Measurements from ENCODE around the gene DLAT.

The DLAT gene

DNA sequence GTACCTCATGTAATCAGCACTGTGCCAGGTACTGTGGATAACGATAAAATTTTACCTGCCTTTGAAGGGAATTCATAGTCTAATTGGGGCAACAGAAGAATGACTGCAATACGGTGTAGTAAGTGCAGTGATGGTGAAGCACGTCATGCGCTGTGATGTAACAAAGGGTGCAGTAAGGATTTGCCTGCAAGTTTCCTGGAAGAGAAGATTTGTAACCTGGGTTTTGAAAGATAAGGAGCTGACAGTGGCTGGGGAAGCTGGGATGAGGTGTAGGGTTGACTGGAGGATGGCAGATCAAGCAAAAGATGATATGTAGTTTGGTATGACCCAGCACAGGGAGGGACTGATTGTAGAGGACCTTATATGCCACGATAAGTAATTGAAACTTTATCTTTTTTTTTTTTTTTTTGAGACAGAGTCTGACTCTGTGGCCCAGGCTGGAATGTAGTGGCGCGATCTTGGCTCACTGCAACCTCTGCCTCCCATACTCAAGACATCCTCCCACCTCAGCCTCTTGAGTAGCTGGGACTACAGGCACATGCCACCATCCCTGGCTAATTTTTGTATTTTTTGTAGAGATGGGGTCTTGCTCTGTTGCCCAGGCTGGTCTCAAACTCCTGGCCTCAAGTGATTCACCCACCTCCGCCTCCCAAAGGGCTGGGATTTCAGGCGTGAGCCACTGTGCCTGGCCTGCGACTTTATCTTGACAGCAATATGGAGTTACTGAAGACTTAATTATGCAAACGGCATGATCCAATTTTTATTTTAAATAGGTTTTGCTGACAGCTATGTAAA is 72.7 kb downstream of the DLAT start:
- no peaks in the 10 kb centered on the region for H3K27me3 ChIP-seq (ENCODE audit: insufficient read depth, poor library complexity, severe bottlenecking)
- no peak overlapping the region for H3K27ac ChIP-seq (replicated peaks)
- TF ChIP-seq GABPA (IDR thresholded peaks at IDR 0.05; ENCODE audit: low read depth) (no peak), SPI1 (IDR thresholded peaks at IDR 0.05; ENCODE audit: borderline replicate concordance, low read depth) (no peak), POLR2AphosphoS5 (IDR thresholded peaks at IDR 0.05; ENCODE audit: low read depth) (no peak)
- TF ChIP-seq, protein P1, sequence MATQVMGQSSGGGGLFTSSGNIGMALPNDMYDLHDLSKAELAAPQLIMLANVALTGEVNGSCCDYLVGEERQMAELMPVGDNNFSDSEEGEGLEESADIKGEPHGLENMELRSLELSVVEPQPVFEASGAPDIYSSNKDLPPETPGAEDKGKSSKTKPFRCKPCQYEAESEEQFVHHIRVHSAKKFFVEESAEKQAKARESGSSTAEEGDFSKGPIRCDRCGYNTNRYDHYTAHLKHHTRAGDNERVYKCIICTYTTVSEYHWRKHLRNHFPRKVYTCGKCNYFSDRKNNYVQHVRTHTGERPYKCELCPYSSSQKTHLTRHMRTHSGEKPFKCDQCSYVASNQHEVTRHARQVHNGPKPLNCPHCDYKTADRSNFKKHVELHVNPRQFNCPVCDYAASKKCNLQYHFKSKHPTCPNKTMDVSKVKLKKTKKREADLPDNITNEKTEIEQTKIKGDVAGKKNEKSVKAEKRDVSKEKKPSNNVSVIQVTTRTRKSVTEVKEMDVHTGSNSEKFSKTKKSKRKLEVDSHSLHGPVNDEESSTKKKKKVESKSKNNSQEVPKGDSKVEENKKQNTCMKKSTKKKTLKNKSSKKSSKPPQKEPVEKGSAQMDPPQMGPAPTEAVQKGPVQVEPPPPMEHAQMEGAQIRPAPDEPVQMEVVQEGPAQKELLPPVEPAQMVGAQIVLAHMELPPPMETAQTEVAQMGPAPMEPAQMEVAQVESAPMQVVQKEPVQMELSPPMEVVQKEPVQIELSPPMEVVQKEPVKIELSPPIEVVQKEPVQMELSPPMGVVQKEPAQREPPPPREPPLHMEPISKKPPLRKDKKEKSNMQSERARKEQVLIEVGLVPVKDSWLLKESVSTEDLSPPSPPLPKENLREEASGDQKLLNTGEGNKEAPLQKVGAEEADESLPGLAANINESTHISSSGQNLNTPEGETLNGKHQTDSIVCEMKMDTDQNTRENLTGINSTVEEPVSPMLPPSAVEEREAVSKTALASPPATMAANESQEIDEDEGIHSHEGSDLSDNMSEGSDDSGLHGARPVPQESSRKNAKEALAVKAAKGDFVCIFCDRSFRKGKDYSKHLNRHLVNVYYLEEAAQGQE (IDR thresholded peaks at IDR 0.05; ENCODE audit: insufficient replicate concordance, low read depth) = no peak
- TF ChIP-seq, protein P2, sequence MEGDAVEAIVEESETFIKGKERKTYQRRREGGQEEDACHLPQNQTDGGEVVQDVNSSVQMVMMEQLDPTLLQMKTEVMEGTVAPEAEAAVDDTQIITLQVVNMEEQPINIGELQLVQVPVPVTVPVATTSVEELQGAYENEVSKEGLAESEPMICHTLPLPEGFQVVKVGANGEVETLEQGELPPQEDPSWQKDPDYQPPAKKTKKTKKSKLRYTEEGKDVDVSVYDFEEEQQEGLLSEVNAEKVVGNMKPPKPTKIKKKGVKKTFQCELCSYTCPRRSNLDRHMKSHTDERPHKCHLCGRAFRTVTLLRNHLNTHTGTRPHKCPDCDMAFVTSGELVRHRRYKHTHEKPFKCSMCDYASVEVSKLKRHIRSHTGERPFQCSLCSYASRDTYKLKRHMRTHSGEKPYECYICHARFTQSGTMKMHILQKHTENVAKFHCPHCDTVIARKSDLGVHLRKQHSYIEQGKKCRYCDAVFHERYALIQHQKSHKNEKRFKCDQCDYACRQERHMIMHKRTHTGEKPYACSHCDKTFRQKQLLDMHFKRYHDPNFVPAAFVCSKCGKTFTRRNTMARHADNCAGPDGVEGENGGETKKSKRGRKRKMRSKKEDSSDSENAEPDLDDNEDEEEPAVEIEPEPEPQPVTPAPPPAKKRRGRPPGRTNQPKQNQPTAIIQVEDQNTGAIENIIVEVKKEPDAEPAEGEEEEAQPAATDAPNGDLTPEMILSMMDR (IDR thresholded peaks at IDR 0.05; ENCODE audit: insufficient read depth, low read length) = no peak
- DNase-seq (ENCODE audit: low read depth in 1 of 2, low spot score in 1 of 2) = no peak
- H3K4me3 ChIP-seq (replicated peaks; ENCODE audit: insufficient read depth, low read length) = no peak overlapping the region

DNA sequence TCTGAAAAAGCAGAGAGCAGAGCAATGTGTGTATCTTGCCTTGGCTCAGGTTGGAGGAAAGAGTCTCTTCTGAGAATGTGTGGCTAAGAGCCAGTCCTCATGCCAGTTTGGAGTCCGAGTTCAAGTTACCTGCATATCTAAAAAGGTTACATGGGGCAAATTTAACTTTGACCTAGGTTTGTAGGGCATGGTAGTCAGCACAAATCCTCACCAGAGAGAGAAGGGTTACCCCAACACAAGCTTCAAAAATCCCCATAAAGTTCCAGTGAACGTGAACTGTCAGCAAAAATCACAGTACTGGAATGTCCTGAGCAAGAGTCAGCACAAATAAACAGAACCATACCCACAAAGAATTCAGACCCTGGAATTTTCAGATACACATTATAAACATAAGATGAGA is 75.3 kb downstream of the DLAT start:
- DNase-seq (ENCODE audit: low read depth in 1 of 2, low spot score in 1 of 2) = no peak
- no peak for TF ChIP-seq GABPA (IDR thresholded peaks at IDR 0.05; ENCODE audit: low read depth)
- Histone ChIP-seq H3K27me3 (ENCODE audit: insufficient read depth, poor library complexity, severe bottlenecking) (no peaks in the 10 kb centered on the region), H3K27ac (replicated peaks) (no peak overlapping the region), H3K4me3 (replicated peaks; ENCODE audit: insufficient read depth, low read length) (no peak overlapping the region)

DNA sequence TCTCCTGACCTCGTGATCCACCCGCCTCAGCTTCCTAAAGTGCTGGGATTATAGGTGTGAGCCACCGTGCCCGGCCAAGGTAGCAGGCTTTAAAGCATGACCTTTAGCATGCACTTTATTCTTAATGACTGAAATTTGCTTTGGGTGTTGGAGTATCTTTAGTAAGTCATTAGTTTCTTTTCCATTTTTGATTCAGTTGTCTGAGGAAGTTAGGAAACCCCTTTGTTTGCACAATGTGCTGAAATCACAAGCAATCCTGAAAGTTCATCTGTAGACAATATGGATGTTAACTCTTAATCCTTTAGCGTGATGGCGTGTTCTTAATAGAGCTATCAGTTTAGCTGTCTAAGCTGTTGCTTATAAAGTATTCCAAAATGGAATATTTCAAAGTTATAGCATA is 78.2 kb downstream of the DLAT start:
- Histone ChIP-seq H3K4me3 (replicated peaks; ENCODE audit: insufficient read depth, low read length) (no peak overlapping the region), H3K27me3 (ENCODE audit: insufficient read depth, poor library complexity, severe bottlenecking) (no peaks in the 10 kb centered on the region), H3K27ac (replicated peaks) (peak overlapping the region; percentile 3)
- peak in 1 of 2 experiments; percentile 59 for DNase-seq (ENCODE audit: low read depth in 1 of 2, low spot score in 1 of 2)
- TF ChIP-seq POLR2AphosphoS5 (IDR thresholded peaks at IDR 0.05; ENCODE audit: low read depth) (no peak), SPI1 (IDR thresholded peaks at IDR 0.05; ENCODE audit: borderline replicate concordance, low read depth) (no peak), GABPA (IDR thresholded peaks at IDR 0.05; ENCODE audit: low read depth) (no peak)
- TF ChIP-seq, protein P1 (IDR thresholded peaks at IDR 0.05; ENCODE audit: insufficient replicate concordance, low read depth) = no peak
- TF ChIP-seq, protein P2 (IDR thresholded peaks at IDR 0.05; ENCODE audit: insufficient read depth, low read length) = no peak

DNA sequence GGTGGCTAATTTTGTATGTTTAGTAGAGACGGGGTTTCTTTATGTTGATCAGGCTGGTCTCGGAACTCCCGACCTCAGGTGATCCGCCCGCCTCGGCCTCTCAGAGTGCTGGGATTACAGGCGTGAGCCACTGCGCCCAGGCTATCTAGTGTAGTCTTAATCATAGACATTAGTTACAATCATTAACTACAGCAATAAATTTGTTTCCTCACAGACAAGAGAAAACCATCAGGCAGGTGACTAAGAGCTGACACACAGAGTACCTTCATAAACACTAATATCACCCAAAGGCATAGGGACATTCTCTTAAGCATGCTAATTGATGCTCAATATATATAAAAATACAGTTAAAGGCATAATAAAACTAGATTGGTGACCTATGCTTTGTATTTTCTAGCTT is 80.9 kb downstream of the DLAT start:
- H3K4me3 ChIP-seq (replicated peaks; ENCODE audit: insufficient read depth, low read length) = no peak overlapping the region
- H3K27me3 ChIP-seq (ENCODE audit: insufficient read depth, poor library complexity, severe bottlenecking) = no peaks in the 10 kb centered on the region
- TF ChIP-seq, protein P2 (IDR thresholded peaks at IDR 0.05; ENCODE audit: insufficient read depth, low read length) = no peak
- no peak for TF ChIP-seq GABPA (IDR thresholded peaks at IDR 0.05; ENCODE audit: low read depth)
- no peak for TF ChIP-seq POLR2AphosphoS5 (IDR thresholded peaks at IDR 0.05; ENCODE audit: low read depth)
- TF ChIP-seq, protein P1 (IDR thresholded peaks at IDR 0.05; ENCODE audit: insufficient replicate concordance, low read depth) = no peak
- TF ChIP-seq SPI1 (IDR thresholded peaks at IDR 0.05; ENCODE audit: borderline replicate concordance, low read depth) = no peak
- DNase-seq (ENCODE audit: low read depth in 1 of 2, low spot score in 1 of 2) = no peak
- H3K27ac ChIP-seq (replicated peaks) = no peak overlapping the region

All from HL-60 (cell line).